Measurements from ENCODE around the gene SLC44A3. TPM values are rescaled to one million over a fixed set of nuclear protein-coding genes. Genes with fewer than 3 reads are reported as not detected.

Gene SLC44A3
- total and polyA plus RNA-seq, 2 of the 8 experiments (the other 6 are each of a cell fraction or from before 2014, with no cell fraction given): 4.2 to 5.0 TPM

- TF ChIP-seq TBP (IDR thresholded peaks at IDR 0.05; ENCODE audit: low read depth, low read length) (peak; percentile 86; the same call in 1 of the 2 replicates), TEAD4 (IDR thresholded peaks at IDR 0.05; ENCODE audit: low read depth, low read length) (peak; percentile 97), KDM5A (IDR thresholded peaks at IDR 0.05; ENCODE audit: low read length) (no peak)
Measured at GRCh38 chr1:94925561-94926125, 105.5 kb downstream of the SLC44A3 start (continued).

Measured in H1 (cell line).